H1 (cell line): ENCODE results near the gene GASK1B. TPM values are rescaled to one million over a fixed set of nuclear protein-coding genes. Genes with fewer than 3 reads are reported as not detected.

Source experiments
- CTCF ChIA-PET: fragments of 300-600 bp; sonication (Branson Sonifier 250); formaldehyde crosslinking; loops from one replicate; lab custom pipeline; 2021; ENCODE audit not compliant: partially characterized antibody; lab: Charles Lee
- POLR2A ChIA-PET: fragments of 300-600 bp; sonication (Branson Sonifier 250); formaldehyde crosslinking; loops from one replicate; lab custom pipeline; 2021; ENCODE audit warnings: inconsistent platforms; ENCODE audit not compliant: partially characterized antibody; lab: Charles Lee
- DNase-seq, 2 experiments: peaks; one replicate each; pipeline versions ENCODE4 v3.0.0 to v3.0.0-alpha.2; 2010 to 2022; ENCODE audit warnings: low spot score in 2 of 2, low read depth in 1 of 2, mixed read lengths in 1 of 2
- FAIRE-seq: peaks from 2 replicates; lab custom pipeline; 2011; peaks lifted over from hg19 to GRCh38; lab: Jason Lieb, UNC
- H2AFZ ChIP-seq: 2 replicates; pipeline ENCODE4 v1.8.1; 2012; ENCODE audit warnings: low read length, inconsistent platforms
- H2AK5ac ChIP-seq: 2 replicates; pipeline ENCODE4 v1.6.1; 2013; ENCODE audit warnings: low read depth, low read length
- H2BK120ac ChIP-seq: replicated peaks from 2 replicates; pipeline ENCODE3; 2013; ENCODE audit warnings: low read depth, low read length, inconsistent platforms
- H2BK12ac ChIP-seq: 2 replicates; pipeline ENCODE4 v1.6.1; 2013; ENCODE audit warnings: low read depth, low read length
- H2BK15ac ChIP-seq: 2 replicates; pipeline ENCODE4 v1.6.1; 2013; ENCODE audit warnings: low read length
- H2BK20ac ChIP-seq: 2 replicates; pipeline ENCODE4 v1.6.1; 2013; ENCODE audit warnings: low read length
- H2BK5ac ChIP-seq: 2 replicates; pipeline ENCODE4 v1.6.1; 2013; ENCODE audit warnings: low read depth, low read length
- H3K14ac ChIP-seq: 2 replicates; pipeline ENCODE4 v1.6.1; 2013; ENCODE audit warnings: inconsistent platforms; ENCODE audit not compliant: insufficient read length
- H3K18ac ChIP-seq: 2 replicates; pipeline ENCODE4 v1.6.1; 2013; ENCODE audit warnings: low read length; ENCODE audit errors: extremely low read depth
- H3K23ac ChIP-seq: 2 replicates; pipeline ENCODE4 v1.6.1; 2013; ENCODE audit warnings: inconsistent platforms; ENCODE audit not compliant: insufficient read length
- H3K23me2 ChIP-seq: 2 replicates; pipeline ENCODE4 v1.6.1; 2013; ENCODE audit warnings: low read depth, low read length
- H3K27ac ChIP-seq: 2 replicates; pipeline ENCODE4 v1.6.1; 2011; ENCODE audit warnings: low read depth, low read length, inconsistent platforms
- H3K27me3 ChIP-seq, 4 experiments: replicated peaks in 1 of 4; 1 replicate in 1 of 4; 2 replicates in 3 of 4; pipeline versions ENCODE4 v1.6.1 to v1.8.1; 2011 to 2013; ENCODE audit warnings: low read length in 3 of 4, mild to moderate bottlenecking in 3 of 4, inconsistent platforms in 2 of 4, mixed read lengths in 2 of 4, moderate library complexity in 1 of 4; ENCODE audit not compliant: control insufficient read depth in 3 of 4, insufficient read depth in 3 of 4; ENCODE audit errors: extremely low read depth in 1 of 4
- H3K36me3 ChIP-seq, 4 experiments: 2 replicates each; pipeline versions ENCODE4 v1.6.1 to v1.8.1; 2011 to 2013; ENCODE audit warnings: mild to moderate bottlenecking in 4 of 4, low read length in 3 of 4, moderate library complexity in 2 of 4, control low read depth in 1 of 4, inconsistent platforms in 1 of 4; ENCODE audit not compliant: insufficient read depth in 4 of 4, control insufficient read depth in 2 of 4
- H3K4ac ChIP-seq: replicated peaks from 2 replicates; pipeline ENCODE3; 2013; ENCODE audit warnings: low read length, low read depth, mixed read lengths, inconsistent platforms; ENCODE audit not compliant: insufficient read length
- H3K4me1 ChIP-seq, 4 experiments: replicated peaks in 1 of 4; 1 replicate in 1 of 4; 2 replicates in 3 of 4; pipeline versions ENCODE4 v1.6.1 to v1.8.1; 2011 to 2013; ENCODE audit warnings: low read length in 3 of 4, inconsistent platforms in 2 of 4, mixed read lengths in 1 of 4; ENCODE audit not compliant: insufficient read depth in 4 of 4, control insufficient read depth in 3 of 4
- H3K4me2 ChIP-seq, 2 experiments: 2 replicates each; pipeline versions ENCODE4 v1.6.1 to v1.8.1; 2011 to 2013; ENCODE audit warnings: low read depth in 2 of 2, low read length in 2 of 2, control low read depth in 1 of 2, inconsistent platforms in 1 of 2, mild to moderate bottlenecking in 1 of 2; ENCODE audit not compliant: insufficient read depth in 1 of 2
- H3K4me3 ChIP-seq, 4 experiments: fragments of 200-600, 300-600 bp in 1 of 4; sonication (generic), shearing (Covaris generic), sonication (Bioruptor Twin) in 1 of 4; 2 replicates each; pipeline versions ENCODE4 v1.5.1 to v1.8.1; 2011 to 2016; ENCODE audit warnings: low read length in 4 of 4, low read depth in 3 of 4, control low read depth in 2 of 4, inconsistent platforms in 2 of 4, mild to moderate bottlenecking in 2 of 4, mixed read lengths in 1 of 4, moderate library complexity in 1 of 4; ENCODE audit not compliant: insufficient read depth in 2 of 4; ENCODE audit errors: extremely low read depth in 1 of 4
- H3K56ac ChIP-seq: replicated peaks from 2 replicates; pipeline ENCODE3; 2013; ENCODE audit warnings: low read depth, mild to moderate bottlenecking, mixed read lengths, low read length, inconsistent platforms; ENCODE audit not compliant: insufficient read length
- H3K79me1 ChIP-seq: 2 replicates; pipeline ENCODE4 v1.6.1; 2013; ENCODE audit warnings: low read depth, low read length, control low read depth
- H3K79me2 ChIP-seq, 2 experiments: 2 replicates each; pipeline versions ENCODE4 v1.6.1 to v1.8.1; 2012 to 2013; ENCODE audit warnings: low read length in 2 of 2, mild to moderate bottlenecking in 2 of 2, inconsistent platforms in 1 of 2; ENCODE audit not compliant: insufficient read depth in 2 of 2, control insufficient read depth in 1 of 2
- H3K9ac ChIP-seq, 4 experiments: replicated peaks in 1 of 4; 1 replicate in 1 of 4; 2 replicates in 3 of 4; pipeline versions ENCODE4 v1.6.1 to v1.8.1; 2011 to 2013; ENCODE audit warnings: low read depth in 3 of 4, low read length in 3 of 4, control low read depth in 2 of 4, mild to moderate bottlenecking in 2 of 4, moderate library complexity in 2 of 4, inconsistent platforms in 1 of 4; ENCODE audit errors: extremely low read depth in 1 of 4
- H3K9me3 ChIP-seq, 2 experiments: 2 replicates each; pipeline versions ENCODE4 v1.6.1 to v1.8.1; 2012 to 2013; ENCODE audit warnings: mild to moderate bottlenecking in 2 of 2, moderate library complexity in 2 of 2, control low read depth in 1 of 2, inconsistent platforms in 1 of 2, low read depth in 1 of 2, low read length in 1 of 2, mixed read lengths in 1 of 2; ENCODE audit not compliant: insufficient read depth in 2 of 2
- H4K20me1 ChIP-seq, 2 experiments: replicated peaks in 1 of 2; 2 replicates each; pipeline versions ENCODE3 to v1.8.1; 2011 to 2013; ENCODE audit warnings: inconsistent platforms in 2 of 2, low read length in 2 of 2, mild to moderate bottlenecking in 1 of 2; ENCODE audit not compliant: insufficient read depth in 2 of 2, control insufficient read depth in 1 of 2
- H4K5ac ChIP-seq: 2 replicates; pipeline ENCODE4 v1.6.1; 2013; ENCODE audit warnings: low read length, low read depth, mixed read lengths, inconsistent platforms; ENCODE audit not compliant: insufficient read length
- H4K8ac ChIP-seq: 2 replicates; pipeline ENCODE4 v1.8.0; 2013; ENCODE audit warnings: mild to moderate bottlenecking, moderate library complexity, low read length, inconsistent platforms; ENCODE audit not compliant: insufficient read depth; ENCODE audit errors: extremely low read depth
- H4K91ac ChIP-seq: replicated peaks from 2 replicates; pipeline ENCODE3; 2013; ENCODE audit warnings: low read length, mixed read lengths, inconsistent platforms; ENCODE audit not compliant: insufficient read length
- BCL11A ChIP-seq, 2 experiments: IDR thresholded peaks; one replicate each; pipeline ENCODE4 v1.6.1; 2011; ENCODE audit warnings: low read depth in 2 of 2, low read length in 2 of 2, mild to moderate bottlenecking in 2 of 2
- CHD2 ChIP-seq: IDR thresholded peaks from 2 replicates; pipeline ENCODE4 v1.6.1; 2012; ENCODE audit warnings: low read length, improper control_type of control experiment
- GABPA ChIP-seq: IDR thresholded peaks from 2 replicates; pipeline ENCODE4 v1.6.1; 2011; ENCODE audit warnings: mild to moderate bottlenecking, low read length, moderate library complexity, borderline replicate concordance; ENCODE audit not compliant: insufficient read depth
- JUND ChIP-seq: IDR thresholded peaks from 2 replicates; pipeline ENCODE4 v1.6.1; 2011; ENCODE audit warnings: mild to moderate bottlenecking, improper control_type of control experiment, low read length
- MAFK ChIP-seq: IDR thresholded peaks from 2 replicates; pipeline ENCODE4 v1.6.1; 2012; ENCODE audit warnings: low read depth, mild to moderate bottlenecking, improper control_type of control experiment, low read length
- POLR2A ChIP-seq, 2 experiments: IDR thresholded peaks; 1 replicate in 1 of 2; 2 replicates in 1 of 2; pipeline ENCODE4 v1.6.1; 2011; ENCODE audit warnings: low read depth in 2 of 2, low read length in 2 of 2, mild to moderate bottlenecking in 2 of 2; ENCODE audit errors: control extremely low read depth in 1 of 2
- RFX5 ChIP-seq: IDR thresholded peaks from 2 replicates; pipeline ENCODE4 v1.6.1; 2011; ENCODE audit warnings: low read depth, low read length, improper control_type of control experiment, borderline replicate concordance
- SUZ12 ChIP-seq: fragments of 200-600 bp; sonication (generic); IDR thresholded peaks from 2 replicates; pipeline ENCODE4 v1.6.1; 2012; ENCODE audit warnings: mild to moderate bottlenecking, inconsistent platforms, low read length, moderate library complexity, mixed read lengths
- TAF7 ChIP-seq: optimal IDR thresholded peaks from 2 replicates; pipeline ENCODE3; 2011; ENCODE audit warnings: low read depth, mild to moderate bottlenecking, inconsistent platforms, low read length, moderate library complexity, borderline replicate concordance
- WGBS, 2 experiments: shearing (Covaris generic) in 1 of 2; methylation state at CpG; one replicate each; pipeline versions ENCODE4 v1.1.6 to v1.1.7; 2013 to 2015; ENCODE audit warnings: low lambda C conversion rate in 2 of 2, mixed read lengths in 2 of 2, inconsistent platforms in 1 of 2, low coverage in 1 of 2, missing lambda C conversion rate in 1 of 2; ENCODE audit not compliant: insufficient replicate concordance in 2 of 2, insufficient coverage in 1 of 2, insufficient read length in 1 of 2; ENCODE audit errors: extremely low coverage in 1 of 2, missing lambda C conversion rate in 1 of 2; 5-methylcytosine and 5-hydroxymethylcytosine counted together
- polyA plus RNA-seq, 7 experiments: library from polyadenylated mRNA; depleted of rRNA in 3 of 7; stranded (reverse) in 5 of 7; unstranded in 2 of 7; fragments of >200 nt in 5 of 7; fragments of 200-250 nt in 2 of 7; gene quantifications; 1 replicate in 5 of 7; 2 replicates in 1 of 7; 4 replicates in 1 of 7; pipeline versions ENCODE4 v1.2.1 to v1.2.3, GENCODE V29; 2011 to 2013; ENCODE audit warnings: missing spikeins in 2 of 7, mixed read lengths in 2 of 7
- total RNA-seq: library from RNA; stranded (reverse); fragmentation: NEBNext Ultra II Directional; extraction: Animal tissue kit (Norgen Biotek cat#: 25700); gene quantifications from 2 replicates; pipeline ENCODE4 v1.2.1, GENCODE V29; 2021

GASK1B gene
- total and polyA plus RNA-seq, 2 of the 8 experiments (the other 6 are each of a cell fraction or from before 2014, with no cell fraction given), result not detected

DNA sequence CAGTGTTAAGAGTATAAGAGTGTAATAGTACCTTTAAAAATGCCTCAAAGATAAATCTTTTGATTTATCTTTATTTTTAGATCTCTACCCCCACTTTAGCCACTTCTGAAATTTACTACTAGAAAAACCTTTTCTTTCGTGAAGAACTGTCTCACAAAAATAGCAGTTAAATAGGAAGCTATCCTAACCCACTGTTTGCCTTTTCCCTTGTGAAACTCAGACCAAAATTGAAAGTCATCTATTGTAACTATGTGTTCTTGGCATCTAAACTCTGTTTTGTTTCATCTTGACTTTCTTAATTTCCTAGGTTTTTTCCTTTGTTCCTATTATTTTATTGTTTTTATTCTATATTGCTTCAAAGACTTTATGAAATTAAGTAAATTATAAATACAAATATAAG, 29.7 kb upstream of the GASK1B start:
- H3K4me1 ChIP-seq, result no peaks in the 10 kb centered on the region
- no peak overlapping the region for H2BK5ac ChIP-seq
- no peak overlapping the region for H3K4ac ChIP-seq
- H3K14ac ChIP-seq, result no peak overlapping the region
- H3K9ac ChIP-seq, result no peak overlapping the region
- no peak overlapping the region for H3K27ac ChIP-seq
- no peak overlapping the region for H3K4me2 ChIP-seq
- WGBS, 2 experiments, result 100% methylated on average over 1 of the region's 1 CpG; no CpG with 5 or more reads in 1 of the 2 experiments
- no peak overlapping the region for H3K18ac ChIP-seq
- no peaks in the 10 kb centered on the region for H3K79me1 ChIP-seq
- H2BK12ac ChIP-seq, result no peak overlapping the region
- no peaks in the 10 kb centered on the region for H3K23me2 ChIP-seq
- DNase-seq (no peak), FAIRE-seq (no peak)
- no peak overlapping the region for H4K91ac ChIP-seq
- H2BK20ac ChIP-seq, result no peak overlapping the region
- no peak overlapping the region for H2BK120ac ChIP-seq
- CTCF ChIA-PET, result interaction anchor here (1.0 to 2.7 kb wide), 6 partner anchors 9 to 217 kb away, joined by 3 to 19 read pairs (median 3); no protein-coding TSS in a partner anchor
- no peak overlapping the region for H4K8ac ChIP-seq
- no peak overlapping the region for H3K23ac ChIP-seq
- H3K36me3 ChIP-seq, result no peaks in the 10 kb centered on the region
- no peaks in the 10 kb centered on the region for H3K9me3 ChIP-seq
- no peak overlapping the region for H2AFZ ChIP-seq
- H4K5ac ChIP-seq, result no peak overlapping the region
- no peaks in the 10 kb centered on the region for H4K20me1 ChIP-seq
- no peak overlapping the region for H3K4me3 ChIP-seq
- H2AK5ac ChIP-seq, result no peak overlapping the region
- no peaks in the 10 kb centered on the region for H3K79me2 ChIP-seq
- POLR2A ChIA-PET, result interaction anchor here (0.6 kb wide), 1 partner anchor 8 kb away, joined by 3 read pairs; the partner anchor contains the start of gene TMEM144
- H3K56ac ChIP-seq, result no peak overlapping the region
- H2BK15ac ChIP-seq, result no peak overlapping the region
- no peaks in the 10 kb centered on the region for H3K27me3 ChIP-seq
- TF ChIP-seq POLR2A (IDR thresholded peaks at IDR 0.05; ENCODE audit: control extremely low read depth in 1 of 2, low read depth in 2 of 2, low read length in 2 of 2), result no peak
- TF ChIP-seq SUZ12, result no peak
- no peak for TF ChIP-seq JUND
- no peak for TF ChIP-seq RFX5
- no peak for TF ChIP-seq TAF7
- TF ChIP-seq GABPA, result no peak
- TF ChIP-seq CHD2, result no peak
- no peak for TF ChIP-seq MAFK
- TF ChIP-seq BCL11A (IDR thresholded peaks at IDR 0.05; ENCODE audit: low read depth in 2 of 2, low read length in 2 of 2), result no peak
